ENCODE data around the gene FAM149A.

GRCh38 chr4:186104114-186104889 is at the start of gene FAM149A:
- no peak for TF ChIP-seq CTCF (IDR thresholded peaks at IDR 0.05; ENCODE audit: extremely low read depth in 1 of 2, insufficient read depth in 1 of 2, low read depth in 1 of 2, low read length in 2 of 2)
- no peak for TF ChIP-seq POLR2A (IDR thresholded peaks at IDR 0.05; ENCODE audit: low read depth, low read length)

All from endothelial cell of umbilical vein (primary cell).